GM06990 (cell line): ENCODE data around the gene AMN.

Experiments used
- DNase-seq: peaks from one replicate; pipeline ENCODE4 v3.0.0-alpha.2; 2011; ENCODE audit not compliant: insufficient read length; ENCODE audit errors: extremely low read depth
- H3K27me3 ChIP-seq: replicated peaks from 2 replicates; pipeline ENCODE4 v1.6.0; 2011; ENCODE audit warnings: low read length; ENCODE audit not compliant: control insufficient read depth, insufficient read depth
- H3K36me3 ChIP-seq: 2 replicates; pipeline ENCODE4 v1.5.1; 2011; ENCODE audit warnings: low read length; ENCODE audit not compliant: control insufficient read depth, insufficient read depth
- H3K4me3 ChIP-seq: replicated peaks from 2 replicates; pipeline ENCODE4 v1.5.1; 2011; ENCODE audit warnings: low read depth, mild to moderate bottlenecking, control low read depth, low read length
- CTCF ChIP-seq: IDR thresholded peaks from 2 replicates; pipeline ENCODE4 v1.5.1; 2011; ENCODE audit warnings: low read length, control low read depth, mild to moderate bottlenecking, inconsistent platforms; ENCODE audit not compliant: insufficient read depth, poor library complexity, severe bottlenecking

AMN gene

GRCh38 chr14:102905116-102906108 lies 17.1 kb upstream of the AMN start:
- H3K27me3 ChIP-seq: no peaks in the 10 kb centered on the region
- no peak overlapping the region for H3K4me3 ChIP-seq
- no peak for DNase-seq
- no peak for TF ChIP-seq CTCF
- peaks cover 43% of the 10 kb centered on the region for H3K36me3 ChIP-seq

GRCh38 chr14:102906616-102907302 lies 15.7 kb upstream of the AMN start:
- no peak for TF ChIP-seq CTCF
- Histone ChIP-seq H3K36me3 (peaks cover 44% of the 10 kb centered on the region), H3K27me3 (no peaks in the 10 kb centered on the region), H3K4me3 (no peak overlapping the region)
- DNase-seq: no peak

- H3K27me3 ChIP-seq: no peaks in the 10 kb centered on the region
- peaks cover 46% of the 10 kb centered on the region for H3K36me3 ChIP-seq
- no peak for TF ChIP-seq CTCF
- no peak overlapping the region for H3K4me3 ChIP-seq
- DNase-seq: no peak
These were observed 15.1 kb upstream of the AMN start for GRCh38 chr14:102907303-102907844.

- no peak for TF ChIP-seq CTCF
- no peak for DNase-seq
- Histone ChIP-seq H3K4me3 (no peak overlapping the region), H3K36me3 (peaks cover 46% of the 10 kb centered on the region), H3K27me3 (no peaks in the 10 kb centered on the region)
These were observed 14.3 kb upstream of the AMN start for GRCh38 chr14:102907980-102908730.

- no peak for TF ChIP-seq CTCF
- no peaks in the 10 kb centered on the region for H3K27me3 ChIP-seq
- DNase-seq: no peak
- H3K36me3 ChIP-seq: peaks cover 42% of the 10 kb centered on the region
- H3K4me3 ChIP-seq: no peak overlapping the region
These were observed 13.6 kb upstream of the AMN start for GRCh38 chr14:102908766-102909455.
